Adrenal gland (tissue), 5 donors: ENCODE results near the gene NDUFB3.

ENCODE experiments used
- POLR2A ChIP-seq, 2 donors: fragments of 450-650 bp; IDR thresholded peaks; one replicate each; pipeline ENCODE4 v1.6.1; 2017; ENCODE audit warnings: antibody characterized with exemption in 2 of 2, mild to moderate bottlenecking in 2 of 2, moderate library complexity in 1 of 2
- TF ChIP-seq, protein P1 (sequence below), 6 experiments: fragments of 450-650 bp in 4 of 6; fragments of 200-600 bp in 2 of 6; sonication (generic) in 1 of 6; IDR thresholded peaks; 1 replicate in 5 of 6; 2 replicates in 1 of 6; pipeline versions ENCODE4 v1.5.1 to v1.8.0; 2016 to 2021; ENCODE audit warnings: antibody characterized with exemption in 6 of 6, mild to moderate bottlenecking in 2 of 6, moderate library complexity in 1 of 6
- donor health status: DM: no; HTN: no; CAD: no.

GRCh38 chr2:201116115-201116958 lies 44.5 kb downstream of the NDUFB3 start, which contains the start of gene CFLAR:
- TF ChIP-seq, protein P1, sequence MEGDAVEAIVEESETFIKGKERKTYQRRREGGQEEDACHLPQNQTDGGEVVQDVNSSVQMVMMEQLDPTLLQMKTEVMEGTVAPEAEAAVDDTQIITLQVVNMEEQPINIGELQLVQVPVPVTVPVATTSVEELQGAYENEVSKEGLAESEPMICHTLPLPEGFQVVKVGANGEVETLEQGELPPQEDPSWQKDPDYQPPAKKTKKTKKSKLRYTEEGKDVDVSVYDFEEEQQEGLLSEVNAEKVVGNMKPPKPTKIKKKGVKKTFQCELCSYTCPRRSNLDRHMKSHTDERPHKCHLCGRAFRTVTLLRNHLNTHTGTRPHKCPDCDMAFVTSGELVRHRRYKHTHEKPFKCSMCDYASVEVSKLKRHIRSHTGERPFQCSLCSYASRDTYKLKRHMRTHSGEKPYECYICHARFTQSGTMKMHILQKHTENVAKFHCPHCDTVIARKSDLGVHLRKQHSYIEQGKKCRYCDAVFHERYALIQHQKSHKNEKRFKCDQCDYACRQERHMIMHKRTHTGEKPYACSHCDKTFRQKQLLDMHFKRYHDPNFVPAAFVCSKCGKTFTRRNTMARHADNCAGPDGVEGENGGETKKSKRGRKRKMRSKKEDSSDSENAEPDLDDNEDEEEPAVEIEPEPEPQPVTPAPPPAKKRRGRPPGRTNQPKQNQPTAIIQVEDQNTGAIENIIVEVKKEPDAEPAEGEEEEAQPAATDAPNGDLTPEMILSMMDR (IDR thresholded peaks at IDR 0.05), result no peak
- TF ChIP-seq POLR2A (IDR thresholded peaks at IDR 0.05), result peak; percentile 63 to 91
